ENCODE measurements around the gene DIS3L2. TPM values are rescaled to one million over a fixed set of nuclear protein-coding genes. Genes with fewer than 3 reads are reported as not detected.

Gene DIS3L2
- total and polyA plus RNA-seq, 2 experiments from 2014 or later: 35.5 to 50.1 TPM

DNA sequence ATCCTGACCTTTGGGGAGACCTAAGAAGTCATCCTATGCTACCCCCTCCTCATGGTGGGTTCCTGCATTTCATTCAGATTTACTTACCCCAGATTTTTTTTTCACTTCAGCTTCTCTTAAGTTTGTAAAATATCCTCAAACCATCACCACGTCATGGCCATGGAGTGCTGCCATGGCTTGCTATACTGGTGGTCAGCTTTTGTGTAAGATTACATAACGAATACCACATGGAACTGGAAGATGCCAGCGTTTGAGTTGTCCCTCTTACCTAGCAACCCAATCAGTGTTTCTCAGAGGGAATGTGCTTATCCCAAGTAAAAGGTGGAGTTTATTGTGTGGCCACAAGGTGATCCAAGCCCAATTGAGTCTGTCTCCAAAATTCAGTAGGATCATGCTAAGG lies 268.4 kb downstream of the DIS3L2 start:
- Histone ChIP-seq H3K36me3 (no peaks in the 10 kb centered on the region), H3K27me3 (no peaks in the 10 kb centered on the region), H3K4me1 (ENCODE audit: low read depth) (no peaks in the 10 kb centered on the region), H3K9me3 (ENCODE audit: low read depth) (no peaks in the 10 kb centered on the region), H3K27ac (no peak overlapping the region), H3K4me3 (no peak overlapping the region)
- TF ChIP-seq, protein P1, sequence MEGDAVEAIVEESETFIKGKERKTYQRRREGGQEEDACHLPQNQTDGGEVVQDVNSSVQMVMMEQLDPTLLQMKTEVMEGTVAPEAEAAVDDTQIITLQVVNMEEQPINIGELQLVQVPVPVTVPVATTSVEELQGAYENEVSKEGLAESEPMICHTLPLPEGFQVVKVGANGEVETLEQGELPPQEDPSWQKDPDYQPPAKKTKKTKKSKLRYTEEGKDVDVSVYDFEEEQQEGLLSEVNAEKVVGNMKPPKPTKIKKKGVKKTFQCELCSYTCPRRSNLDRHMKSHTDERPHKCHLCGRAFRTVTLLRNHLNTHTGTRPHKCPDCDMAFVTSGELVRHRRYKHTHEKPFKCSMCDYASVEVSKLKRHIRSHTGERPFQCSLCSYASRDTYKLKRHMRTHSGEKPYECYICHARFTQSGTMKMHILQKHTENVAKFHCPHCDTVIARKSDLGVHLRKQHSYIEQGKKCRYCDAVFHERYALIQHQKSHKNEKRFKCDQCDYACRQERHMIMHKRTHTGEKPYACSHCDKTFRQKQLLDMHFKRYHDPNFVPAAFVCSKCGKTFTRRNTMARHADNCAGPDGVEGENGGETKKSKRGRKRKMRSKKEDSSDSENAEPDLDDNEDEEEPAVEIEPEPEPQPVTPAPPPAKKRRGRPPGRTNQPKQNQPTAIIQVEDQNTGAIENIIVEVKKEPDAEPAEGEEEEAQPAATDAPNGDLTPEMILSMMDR (IDR thresholded peaks at IDR 0.05; ENCODE audit: low read depth, low read length): no peak
- DNase-seq (ENCODE audit: low read depth in 1 of 2, low spot score in 1 of 2): peak in 1 of 2 donors; percentile 46

DNA sequence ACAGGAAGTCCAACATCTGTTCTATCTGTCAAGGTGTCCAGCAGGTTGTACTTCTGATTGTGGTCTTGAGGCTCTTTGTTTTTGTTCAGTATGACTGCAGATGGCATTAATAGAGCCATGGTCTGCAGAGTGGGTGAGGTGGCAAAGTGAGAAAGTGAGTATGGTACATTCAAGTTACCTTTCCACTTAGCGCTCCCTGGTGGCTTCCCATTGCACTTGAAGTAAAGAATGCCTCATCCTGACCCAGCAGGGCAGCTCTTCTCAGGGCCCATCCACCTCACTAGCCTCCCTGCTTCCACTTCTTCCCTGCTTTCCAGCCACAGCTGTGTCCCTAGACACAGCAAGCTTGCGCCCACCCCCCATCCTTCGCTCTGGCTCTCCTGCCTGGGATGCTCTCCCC lies 269.0 kb downstream of the DIS3L2 start:
- Histone ChIP-seq H3K4me3 (no peak overlapping the region), H3K27me3 (no peaks in the 10 kb centered on the region), H3K4me1 (ENCODE audit: low read depth) (no peaks in the 10 kb centered on the region), H3K36me3 (no peaks in the 10 kb centered on the region), H3K27ac (no peak overlapping the region), H3K9me3 (ENCODE audit: low read depth) (no peaks in the 10 kb centered on the region)
- peak; percentile 12 to 68 for DNase-seq (ENCODE audit: low read depth in 1 of 2, low spot score in 1 of 2)
- TF ChIP-seq, protein P1 (IDR thresholded peaks at IDR 0.05; ENCODE audit: low read depth, low read length): peak; percentile 14

DNA sequence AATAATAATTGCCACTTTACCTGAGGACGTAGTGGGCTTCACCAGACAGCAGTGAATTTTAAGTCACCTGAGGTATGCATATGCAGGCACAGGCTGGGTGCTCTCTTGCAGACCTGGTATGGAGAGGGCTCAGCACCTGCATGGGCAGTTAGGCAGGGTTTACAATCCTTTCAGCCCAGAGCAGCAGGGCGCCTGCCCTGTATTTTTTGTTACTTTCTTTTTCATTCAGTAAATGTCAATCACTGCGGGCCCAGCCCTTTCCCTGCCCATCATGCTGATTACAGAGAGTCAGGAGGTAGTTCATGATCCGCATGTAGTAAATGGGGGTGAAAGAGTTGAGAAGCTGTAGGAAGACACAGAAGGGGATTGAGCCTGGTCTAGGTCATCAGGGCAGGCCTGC lies 270.0 kb downstream of the DIS3L2 start:
- DNase-seq (ENCODE audit: low read depth in 1 of 2, low spot score in 1 of 2): no peak
- TF ChIP-seq, protein P1 (IDR thresholded peaks at IDR 0.05; ENCODE audit: low read depth, low read length): no peak
- Histone ChIP-seq H3K27me3 (no peaks in the 10 kb centered on the region), H3K36me3 (no peaks in the 10 kb centered on the region), H3K27ac (no peak overlapping the region), H3K9me3 (ENCODE audit: low read depth) (no peaks in the 10 kb centered on the region), H3K4me3 (no peak overlapping the region), H3K4me1 (ENCODE audit: low read depth) (no peaks in the 10 kb centered on the region)

- TF ChIP-seq, protein P1 (IDR thresholded peaks at IDR 0.05; ENCODE audit: low read depth, low read length): no peak
- no peak for DNase-seq (ENCODE audit: low read depth in 1 of 2, low spot score in 1 of 2)
- Histone ChIP-seq H3K27me3 (no peaks in the 10 kb centered on the region), H3K27ac (no peak overlapping the region), H3K9me3 (ENCODE audit: low read depth) (no peaks in the 10 kb centered on the region), H3K4me3 (no peak overlapping the region), H3K36me3 (no peaks in the 10 kb centered on the region), H3K4me1 (ENCODE audit: low read depth) (no peaks in the 10 kb centered on the region)
These were observed 271.4 kb downstream of the DIS3L2 start for GRCh38 chr2:232232915-232233314.

DNA sequence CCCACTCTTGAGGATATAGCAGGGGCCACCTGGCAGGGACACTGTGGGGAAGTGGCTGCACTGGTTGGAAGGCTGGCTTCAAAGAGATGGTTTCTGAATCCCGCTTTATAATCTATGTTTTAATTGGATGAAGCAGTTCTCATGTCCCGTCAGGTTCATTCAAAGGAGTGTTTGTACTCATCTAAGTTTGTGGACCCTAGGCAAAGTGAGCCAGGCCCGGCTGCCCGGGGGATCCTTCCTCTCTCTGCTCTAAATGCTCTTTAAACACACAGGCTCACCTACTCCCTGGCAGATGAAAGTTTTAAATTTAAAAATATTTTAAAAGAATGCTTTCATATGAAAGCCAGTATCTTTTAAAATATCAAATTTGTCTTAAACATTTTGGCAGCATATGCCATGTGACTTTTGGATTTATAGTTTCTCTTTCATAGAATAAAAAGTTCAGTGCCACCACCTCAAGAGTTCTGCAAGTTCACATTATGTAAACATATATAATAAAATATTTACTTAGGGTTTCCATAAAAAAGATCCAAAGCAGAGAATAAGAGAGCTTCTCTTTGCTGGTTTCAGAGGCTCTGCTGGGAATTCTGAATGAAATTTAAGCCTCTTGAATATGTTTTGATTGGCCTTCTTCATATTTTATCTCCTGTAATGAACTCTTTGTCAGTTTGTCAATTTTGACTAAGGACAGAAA lies 273.6 kb downstream of the DIS3L2 start:
- H3K9me3 ChIP-seq (ENCODE audit: low read depth): no peaks in the 10 kb centered on the region
- no peaks in the 10 kb centered on the region for H3K36me3 ChIP-seq
- TF ChIP-seq, protein P1 (IDR thresholded peaks at IDR 0.05; ENCODE audit: low read depth, low read length): no peak
- no peak overlapping the region for H3K27ac ChIP-seq
- H3K4me3 ChIP-seq: no peak overlapping the region
- DNase-seq (ENCODE audit: low read depth in 1 of 2, low spot score in 1 of 2): no peak
- H3K4me1 ChIP-seq (ENCODE audit: low read depth): no peaks in the 10 kb centered on the region
- no peaks in the 10 kb centered on the region for H3K27me3 ChIP-seq

Measured in cardiac muscle cell (in vitro differentiated cells and primary cell).